Mesendoderm (in vitro differentiated cells): ENCODE measurements around the gene TMC5.

Experiments
- DNase-seq: peaks from one replicate; pipeline ENCODE4 v3.0.0; 2013
- H2AK5ac ChIP-seq: 2 replicates; pipeline ENCODE4 v1.6.1; 2013; ENCODE audit warnings: low read length, inconsistent platforms
- H2BK120ac ChIP-seq: 2 replicates; pipeline ENCODE4 v1.6.1; 2013; ENCODE audit warnings: low read depth, mild to moderate bottlenecking, low read length, moderate library complexity, mixed read lengths
- H2BK15ac ChIP-seq: replicated peaks from 2 replicates; pipeline ENCODE4 v1.6.1; 2013; ENCODE audit warnings: low read depth, mild to moderate bottlenecking, moderate library complexity
- H2BK5ac ChIP-seq: 2 replicates; pipeline ENCODE4 v1.6.1; 2013; ENCODE audit warnings: low read length, inconsistent platforms
- H3K18ac ChIP-seq: 2 replicates; pipeline ENCODE4 v1.6.1; 2013; ENCODE audit warnings: mild to moderate bottlenecking, low read length, mixed read lengths
- H3K23ac ChIP-seq: one replicate; pipeline ENCODE4 v1.6.1; 2013; ENCODE audit warnings: low read length
- H3K27ac ChIP-seq: 2 replicates; pipeline ENCODE4 v1.5.1; 2013; ENCODE audit warnings: low read depth, mild to moderate bottlenecking, inconsistent platforms, low read length, moderate library complexity
- H3K27me3 ChIP-seq: 2 replicates; pipeline ENCODE4 v1.6.1; 2013; ENCODE audit warnings: low read length, control low read depth, mild to moderate bottlenecking, inconsistent platforms; ENCODE audit not compliant: insufficient read depth, poor library complexity
- H3K36me3 ChIP-seq: 2 replicates; pipeline ENCODE4 v1.6.1; 2013; ENCODE audit warnings: low read length, inconsistent platforms; ENCODE audit not compliant: control insufficient read depth, insufficient read depth
- H3K4ac ChIP-seq: one replicate; pipeline ENCODE4 v1.6.1; 2013; ENCODE audit warnings: low read depth, mild to moderate bottlenecking, low read length, moderate library complexity
- H3K4me1 ChIP-seq: 2 replicates; pipeline ENCODE4 v1.6.1; 2013; ENCODE audit warnings: low read depth, low read length, inconsistent platforms; ENCODE audit not compliant: control insufficient read depth
- H3K4me2 ChIP-seq: 2 replicates; pipeline ENCODE4 v1.6.1; 2013; ENCODE audit warnings: low read length
- H3K4me3 ChIP-seq: 2 replicates; pipeline ENCODE4 v1.5.1; 2013; ENCODE audit warnings: mild to moderate bottlenecking, low read length
- H3K56ac ChIP-seq: one replicate; pipeline ENCODE4 v1.6.1; 2013; ENCODE audit warnings: low read length
- H3K79me1 ChIP-seq: 2 replicates; pipeline ENCODE4 v1.6.1; 2013; ENCODE audit warnings: low read length, inconsistent platforms
- H3K79me2 ChIP-seq: 2 replicates; pipeline ENCODE4 v1.6.1; 2013; ENCODE audit warnings: mild to moderate bottlenecking, low read length; ENCODE audit not compliant: control insufficient read depth, insufficient read depth
- H3K9ac ChIP-seq: 2 replicates; pipeline ENCODE4 v1.6.1; 2013; ENCODE audit warnings: low read length, inconsistent platforms
- H4K5ac ChIP-seq: one replicate; pipeline ENCODE4 v1.6.1; 2013; ENCODE audit warnings: low read length
- H4K8ac ChIP-seq: one replicate; pipeline ENCODE4 v1.6.1; 2013; ENCODE audit warnings: low read depth, mild to moderate bottlenecking, control low read depth, low read length, moderate library complexity
- WGBS: extraction: QIAGEN DNeasy Blood & Tissue Kit; methylation state at CpG from one replicate; pipeline ENCODE4 v1.1.7; 2013; ENCODE audit warnings: low lambda C conversion rate, missing lambda C conversion rate; ENCODE audit not compliant: insufficient coverage; ENCODE audit errors: extremely low coverage; 5-methylcytosine and 5-hydroxymethylcytosine counted together

The TMC5 gene

GRCh38 chr16:19481769-19482168 lies 64.1 kb downstream of the TMC5 start:
- no peak for DNase-seq

DNA sequence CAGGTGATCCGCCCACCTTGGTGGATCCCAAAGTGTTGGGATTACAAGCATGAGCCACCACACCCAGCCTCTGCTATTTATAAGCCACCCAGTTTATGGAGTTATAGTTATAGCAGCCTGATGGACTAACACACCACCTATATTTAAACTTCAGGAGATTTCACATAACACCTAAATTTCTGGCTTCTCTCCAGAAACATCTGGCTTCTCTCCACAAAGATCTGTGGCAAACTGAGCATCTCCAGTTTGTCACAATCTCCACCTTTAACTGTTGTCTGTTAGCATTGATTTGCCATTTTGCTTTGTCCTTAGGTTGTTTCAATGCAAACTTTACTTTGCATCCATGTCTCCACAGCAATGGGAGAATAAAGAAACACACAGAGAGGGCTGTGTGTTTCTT lies 64.6 kb downstream of the TMC5 start:
- Histone ChIP-seq H3K4ac (no peak overlapping the region), H4K8ac (no peak overlapping the region)
- no CpG with 5 or more reads among the region's 1 CpG for WGBS

More at GRCh38 chr16:19481769-19482168, 64.1 kb downstream of the TMC5 start:
- H4K8ac ChIP-seq, result no peak overlapping the region
- no CpG with 5 or more reads among the region's 5 CpGs for WGBS
- H3K4ac ChIP-seq, result no peak overlapping the region
- no peak overlapping the region for H3K23ac ChIP-seq
- no peaks in the 10 kb centered on the region for H3K27me3 ChIP-seq
- no peak overlapping the region for H3K9ac ChIP-seq
- H3K4me1 ChIP-seq, result no peaks in the 10 kb centered on the region
- H3K18ac ChIP-seq, result no peak overlapping the region
- H3K4me3 ChIP-seq, result no peak overlapping the region
- no peaks in the 10 kb centered on the region for H3K36me3 ChIP-seq
- H3K79me2 ChIP-seq, result no peaks in the 10 kb centered on the region
- H4K5ac ChIP-seq, result no peak overlapping the region
- H2BK15ac ChIP-seq, result no peak overlapping the region
- H2BK5ac ChIP-seq, result no peak overlapping the region
- H3K27ac ChIP-seq, result no peak overlapping the region
- no peak overlapping the region for H2AK5ac ChIP-seq
- H2BK120ac ChIP-seq, result no peak overlapping the region
- H3K4me2 ChIP-seq, result no peak overlapping the region
- no peaks in the 10 kb centered on the region for H3K79me1 ChIP-seq
- H3K56ac ChIP-seq, result no peak overlapping the region

GRCh38 chr16:19484096-19484495 lies 66.4 kb downstream of the TMC5 start:
- Histone ChIP-seq H3K4ac (no peak overlapping the region), H2AK5ac (no peak overlapping the region), H3K4me1 (peaks cover 8% of the 10 kb centered on the region), H4K5ac (no peak overlapping the region), H3K27ac (no peak overlapping the region), H3K27me3 (no peaks in the 10 kb centered on the region), H3K4me3 (no peak overlapping the region), H3K9ac (no peak overlapping the region), H2BK5ac (no peak overlapping the region), H3K79me2 (no peaks in the 10 kb centered on the region), H3K23ac (no peak overlapping the region), H4K8ac (no peak overlapping the region), H3K56ac (no peak overlapping the region), H3K79me1 (no peaks in the 10 kb centered on the region), H3K36me3 (no peaks in the 10 kb centered on the region), H3K4me2 (no peak overlapping the region), H2BK120ac (no peak overlapping the region), H2BK15ac (no peak overlapping the region), H3K18ac (no peak overlapping the region)
- no peak for DNase-seq
- WGBS, result no CpG with 5 or more reads among the region's 3 CpGs

More for the DNA sequence above, 64.6 kb downstream of the TMC5 start:
- DNase-seq, result no peak
- no peaks in the 10 kb centered on the region for H3K79me2 ChIP-seq
- H2BK120ac ChIP-seq, result no peak overlapping the region
- H3K56ac ChIP-seq, result no peak overlapping the region
- H3K4me3 ChIP-seq, result no peak overlapping the region
- H3K4me1 ChIP-seq, result no peaks in the 10 kb centered on the region
- H2BK15ac ChIP-seq, result no peak overlapping the region
- no peaks in the 10 kb centered on the region for H3K36me3 ChIP-seq
- H3K9ac ChIP-seq, result no peak overlapping the region
- H3K4me2 ChIP-seq, result no peak overlapping the region
- H2AK5ac ChIP-seq, result no peak overlapping the region
- H3K27me3 ChIP-seq, result no peaks in the 10 kb centered on the region
- no peak overlapping the region for H3K23ac ChIP-seq
- no peak overlapping the region for H4K5ac ChIP-seq
- H3K79me1 ChIP-seq, result no peaks in the 10 kb centered on the region
- no peak overlapping the region for H2BK5ac ChIP-seq
- no peak overlapping the region for H3K27ac ChIP-seq
- H3K18ac ChIP-seq, result no peak overlapping the region

GRCh38 chr16:19485611-19486010 lies 67.9 kb downstream of the TMC5 start:
- Histone ChIP-seq H3K4ac (no peak overlapping the region), H2BK15ac (no peak overlapping the region), H2BK120ac (no peak overlapping the region), H4K5ac (no peak overlapping the region), H3K23ac (no peak overlapping the region), H4K8ac (no peak overlapping the region), H3K9ac (no peak overlapping the region), H3K56ac (no peak overlapping the region), H3K27me3 (no peaks in the 10 kb centered on the region), H3K4me3 (no peak overlapping the region), H3K18ac (no peak overlapping the region), H2BK5ac (no peak overlapping the region), H3K27ac (no peak overlapping the region), H2AK5ac (no peak overlapping the region), H3K79me1 (no peaks in the 10 kb centered on the region), H3K4me2 (no peak overlapping the region), H3K79me2 (no peaks in the 10 kb centered on the region), H3K36me3 (no peaks in the 10 kb centered on the region), H3K4me1 (peaks cover 8% of the 10 kb centered on the region)
- no CpG with 5 or more reads among the region's 5 CpGs for WGBS
- peak; percentile 8 for DNase-seq

GRCh38 chr16:19486051-19486450 lies 68.4 kb downstream of the TMC5 start:
- H3K36me3 ChIP-seq, result no peaks in the 10 kb centered on the region
- H3K4me3 ChIP-seq, result no peak overlapping the region
- no peaks in the 10 kb centered on the region for H3K27me3 ChIP-seq
- no peak overlapping the region for H2BK5ac ChIP-seq
- H3K27ac ChIP-seq, result no peak overlapping the region
- no peak overlapping the region for H3K4me2 ChIP-seq
- no peak for DNase-seq
- no peak overlapping the region for H3K23ac ChIP-seq
- H3K56ac ChIP-seq, result no peak overlapping the region
- no peak overlapping the region for H4K5ac ChIP-seq
- H3K18ac ChIP-seq, result no peak overlapping the region
- H3K79me1 ChIP-seq, result no peaks in the 10 kb centered on the region
- no CpG with 5 or more reads among the region's 4 CpGs for WGBS
- H3K9ac ChIP-seq, result no peak overlapping the region
- H2AK5ac ChIP-seq, result no peak overlapping the region
- H4K8ac ChIP-seq, result no peak overlapping the region
- H3K4ac ChIP-seq, result no peak overlapping the region
- no peak overlapping the region for H2BK15ac ChIP-seq
- no peak overlapping the region for H2BK120ac ChIP-seq
- no peaks in the 10 kb centered on the region for H3K79me2 ChIP-seq
- peaks cover 8% of the 10 kb centered on the region for H3K4me1 ChIP-seq

DNA sequence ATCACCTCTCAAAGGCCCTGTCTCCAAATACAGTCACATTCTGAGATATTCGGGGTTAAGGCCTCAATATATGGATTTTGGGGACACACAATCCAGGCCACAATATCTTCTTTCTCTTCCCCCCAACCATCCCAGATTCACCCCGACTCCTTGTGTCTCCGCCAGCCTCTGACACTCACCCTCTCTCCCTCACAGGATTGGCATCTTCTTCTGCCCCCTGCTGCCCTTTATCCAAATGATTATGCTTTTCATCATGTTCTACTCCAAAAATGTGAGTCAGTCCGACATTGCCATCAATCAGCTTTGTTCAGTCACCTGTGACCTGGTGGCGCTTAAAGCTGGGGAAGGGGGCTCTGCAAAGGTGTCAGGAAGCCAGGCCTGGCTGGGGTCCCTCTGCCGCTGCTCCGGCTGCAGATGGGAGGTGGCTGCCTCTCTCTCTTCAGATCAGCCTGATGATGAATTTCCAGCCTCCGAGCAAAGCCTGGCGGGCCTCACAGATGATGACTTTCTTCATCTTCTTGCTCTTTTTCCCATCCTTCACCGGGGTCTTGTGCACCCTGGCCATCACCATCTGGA lies 69.2 kb downstream of the TMC5 start:
- no peak overlapping the region for H3K18ac ChIP-seq
- no peak overlapping the region for H3K4me3 ChIP-seq
- no peaks in the 10 kb centered on the region for H3K79me1 ChIP-seq
- H3K4me1 ChIP-seq, result peaks cover 8% of the 10 kb centered on the region
- H3K36me3 ChIP-seq, result no peaks in the 10 kb centered on the region
- no peak overlapping the region for H3K4me2 ChIP-seq
- no peak overlapping the region for H4K8ac ChIP-seq
- H3K27me3 ChIP-seq, result no peaks in the 10 kb centered on the region
- no CpG with 5 or more reads among the region's 10 CpGs for WGBS
- no peak overlapping the region for H4K5ac ChIP-seq
- H3K56ac ChIP-seq, result peak overlapping the region; percentile 60
- peak overlapping the region; percentile 70 for H2BK5ac ChIP-seq
- peak overlapping the region; percentile 11 for H2AK5ac ChIP-seq
- no peak overlapping the region for H2BK120ac ChIP-seq
- peak; percentile 7 for DNase-seq
- no peak overlapping the region for H3K27ac ChIP-seq
- H3K23ac ChIP-seq, result no peak overlapping the region
- no peak overlapping the region for H3K4ac ChIP-seq
- no peak overlapping the region for H3K9ac ChIP-seq
- no peak overlapping the region for H2BK15ac ChIP-seq
- H3K79me2 ChIP-seq, result no peaks in the 10 kb centered on the region
